Activated CD8-positive, alpha-beta T cell treated with anti-CD3 and anti-CD28 coated beads, Interleukin-2, amount 10 ng/mL, durations not matched to agents 7 days and 5 days (primary cell): ENCODE data around the gene TANC1. TPM values are rescaled to one million over a fixed set of nuclear protein-coding genes. Genes with fewer than 3 reads are reported as not detected.
"Not testable (repeated sequence)": the region's sequence is repeated elsewhere in the genome, so short reads cannot be mapped to it uniquely, and the experiment has no call there.

Source experiments
- ATAC-seq: fragments of 150-1000 bp; cut with Tn5 transposase; one replicate; pipeline ENCODE4 v1.10.0; 2021; ENCODE audit warnings: moderate library complexity
- CTCF ChIA-PET: fragments of 350-600 bp; sonication (Branson Sonifier 250); formaldehyde crosslinking; loops from one replicate; lab custom pipeline; 2021; ENCODE audit warnings: antibody characterized with exemption; lab: Charles Lee
- POLR2A ChIA-PET: fragments of 350-600 bp; sonication (Branson Sonifier 250); formaldehyde crosslinking; loops from one replicate; lab custom pipeline; 2021; ENCODE audit warnings: antibody characterized with exemption; lab: Charles Lee
- DNase-seq: peaks from one replicate; pipeline ENCODE4 v3.0.0-alpha.2; 2020
- H3K27ac Mint-ChIP-seq: one replicate; pipeline ENCODE4 v1.8.0; 2021; ENCODE audit warnings: mild to moderate bottlenecking, mixed read lengths
- H3K27me3 Mint-ChIP-seq: one replicate; pipeline ENCODE4 v1.8.0; 2021; ENCODE audit warnings: low read depth, mixed read lengths
- H3K36me3 Mint-ChIP-seq: one replicate; pipeline ENCODE4 v1.8.0; 2021; ENCODE audit warnings: low read depth, mixed read lengths
- H3K4me1 Mint-ChIP-seq: one replicate; pipeline ENCODE4 v1.8.0; 2021; ENCODE audit warnings: low read depth, mixed read lengths
- H3K4me3 Mint-ChIP-seq: one replicate; pipeline ENCODE4 v1.8.0; 2021; ENCODE audit warnings: mild to moderate bottlenecking, mixed read lengths
- H3K9me3 Mint-ChIP-seq: one replicate; pipeline ENCODE4 v1.8.0; 2022; ENCODE audit warnings: mixed read lengths; ENCODE audit not compliant: insufficient read depth
- total RNA-seq, 2 experiments: library from RNA; stranded (reverse); gene quantifications; one replicate each; pipeline ENCODE4 v1.2.3, GENCODE V29; 2021

The TANC1 gene
- total RNA-seq, 2 experiments from 2014 or later: 0.37 to 0.55 TPM

DNA sequence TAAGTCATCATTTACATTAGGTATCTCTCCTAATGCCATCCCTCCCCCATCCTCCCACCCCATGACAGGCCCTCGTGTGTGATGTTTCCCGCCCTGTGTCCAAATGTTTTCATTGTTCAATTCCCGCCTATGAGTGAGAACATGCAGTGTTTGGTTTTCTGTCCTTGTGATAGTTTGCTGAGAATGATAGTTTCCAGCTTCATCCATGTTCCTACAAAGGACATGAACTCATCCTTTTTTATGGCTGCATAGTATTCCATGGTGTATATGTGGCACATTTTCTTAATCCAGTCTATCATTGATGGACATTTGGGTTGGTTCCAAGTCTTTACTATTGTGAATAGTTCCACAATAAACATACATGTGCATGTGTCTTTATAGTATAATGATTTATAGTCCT lies 68.0 kb downstream of the TANC1 start:
- CTCF ChIA-PET: interaction anchor here (2.1 kb wide), 1 partner anchor 83 kb away, joined by 16 read pairs; no protein-coding TSS in a partner anchor
- H3K27me3 Mint-ChIP-seq, POLR2A ChIA-PET: not testable (repeated sequence)

DNA sequence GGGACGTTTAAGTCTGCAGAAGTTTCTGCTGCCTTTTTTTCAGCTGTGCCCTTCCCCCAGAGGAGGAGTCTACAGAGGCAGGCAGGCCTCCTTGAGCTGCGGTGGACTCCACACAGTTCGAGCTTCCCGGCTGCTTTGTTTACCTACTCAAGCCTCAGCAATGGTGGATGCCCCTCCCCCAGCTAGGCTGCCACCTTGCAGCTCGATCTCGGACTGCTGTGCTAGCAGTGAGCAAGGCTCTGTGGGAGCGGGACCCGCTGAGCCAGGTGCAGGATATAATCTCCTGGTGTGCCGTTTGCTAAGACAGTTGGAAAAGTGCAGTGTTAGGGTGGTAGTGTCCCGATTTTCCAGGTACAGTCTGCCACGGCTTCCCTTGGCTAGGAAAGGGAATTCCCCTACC lies 72.9 kb downstream of the TANC1 start:
- H3K4me1 Mint-ChIP-seq, ATAC-seq, H3K27ac Mint-ChIP-seq, H3K9me3 Mint-ChIP-seq, H3K4me3 Mint-ChIP-seq, CTCF ChIA-PET, POLR2A ChIA-PET, DNase-seq, H3K36me3 Mint-ChIP-seq, H3K27me3 Mint-ChIP-seq: not testable (repeated sequence)

More for the DNA sequence above, 68.0 kb downstream of the TANC1 start:
- not testable (repeated sequence) for H3K27ac Mint-ChIP-seq, H3K36me3 Mint-ChIP-seq, H3K9me3 Mint-ChIP-seq, ATAC-seq, H3K4me1 Mint-ChIP-seq, H3K4me3 Mint-ChIP-seq, DNase-seq

DNA sequence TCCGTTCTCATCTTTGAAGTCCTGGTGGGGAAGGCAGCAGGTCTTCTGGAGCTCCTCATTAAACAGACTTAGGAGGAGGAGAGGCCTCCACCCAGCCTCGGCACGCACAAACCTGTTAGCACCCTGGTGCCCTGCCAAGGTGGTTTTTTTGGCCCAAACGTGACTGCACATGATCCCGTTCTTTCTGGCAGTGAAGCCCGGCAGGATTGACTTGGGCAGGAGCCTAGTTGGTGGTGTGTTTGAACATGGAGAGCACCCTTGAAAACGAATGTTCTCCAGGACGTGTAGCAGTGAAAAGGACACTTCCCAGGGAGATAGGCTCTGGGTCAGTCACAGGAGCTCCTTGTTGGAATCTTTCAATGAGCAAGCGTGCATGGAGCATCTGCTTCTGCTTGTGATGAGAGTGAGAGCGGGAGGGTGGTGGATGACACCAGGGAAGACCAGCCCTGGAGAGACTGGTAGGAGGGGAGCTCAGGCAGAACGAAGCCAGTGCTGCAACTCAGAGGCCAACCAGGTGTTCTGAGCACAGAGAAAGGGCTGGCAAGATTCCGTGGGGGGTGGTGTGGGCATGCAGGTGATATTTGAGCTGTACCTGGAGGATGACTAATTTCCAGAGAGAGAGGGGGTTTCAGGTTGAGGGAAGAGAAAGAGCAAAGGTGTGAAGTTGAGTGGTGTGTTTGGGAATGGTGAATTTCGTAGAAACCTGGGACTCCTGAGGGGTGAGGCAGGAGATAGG lies 73.8 kb downstream of the TANC1 start:
- no peaks in the 10 kb centered on the region for H3K4me1 Mint-ChIP-seq
- no peak for ATAC-seq
- no peak overlapping the region for H3K4me3 Mint-ChIP-seq
- no peaks in the 10 kb centered on the region for H3K36me3 Mint-ChIP-seq
- peaks cover 9% of the 10 kb centered on the region for H3K27me3 Mint-ChIP-seq
- no peak for DNase-seq
- POLR2A ChIA-PET: no interaction called here
- H3K9me3 Mint-ChIP-seq: no peaks in the 10 kb centered on the region
- CTCF ChIA-PET: no interaction called here
- no peak overlapping the region for H3K27ac Mint-ChIP-seq

DNA sequence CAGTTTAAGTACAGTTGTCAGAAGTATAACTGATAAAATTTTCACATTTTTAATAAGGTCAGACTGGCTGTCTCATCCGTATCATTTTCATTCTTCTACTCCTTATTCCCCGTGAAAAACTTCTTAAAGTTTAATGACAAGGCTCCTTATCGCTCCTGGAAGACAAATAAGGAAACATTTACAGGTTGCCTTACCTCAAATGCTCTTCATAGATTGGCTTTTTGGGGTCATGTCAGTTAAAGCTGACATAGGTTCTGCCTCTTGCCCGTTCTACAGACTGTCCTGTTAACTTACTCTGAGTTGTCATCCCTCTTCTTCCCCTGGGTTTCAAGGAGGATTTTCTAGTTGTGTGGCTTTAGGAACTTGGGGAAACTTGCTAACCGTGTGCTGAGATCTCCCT lies 75.3 kb downstream of the TANC1 start:
- no peak for ATAC-seq
- H3K4me3 Mint-ChIP-seq: no peak overlapping the region
- peaks cover 6% of the 10 kb centered on the region for H3K27me3 Mint-ChIP-seq
- POLR2A ChIA-PET: no interaction called here
- CTCF ChIA-PET: no interaction called here
- H3K9me3 Mint-ChIP-seq: no peaks in the 10 kb centered on the region
- no peak for DNase-seq
- no peak overlapping the region for H3K27ac Mint-ChIP-seq
- H3K4me1 Mint-ChIP-seq: no peaks in the 10 kb centered on the region
- no peaks in the 10 kb centered on the region for H3K36me3 Mint-ChIP-seq

DNA sequence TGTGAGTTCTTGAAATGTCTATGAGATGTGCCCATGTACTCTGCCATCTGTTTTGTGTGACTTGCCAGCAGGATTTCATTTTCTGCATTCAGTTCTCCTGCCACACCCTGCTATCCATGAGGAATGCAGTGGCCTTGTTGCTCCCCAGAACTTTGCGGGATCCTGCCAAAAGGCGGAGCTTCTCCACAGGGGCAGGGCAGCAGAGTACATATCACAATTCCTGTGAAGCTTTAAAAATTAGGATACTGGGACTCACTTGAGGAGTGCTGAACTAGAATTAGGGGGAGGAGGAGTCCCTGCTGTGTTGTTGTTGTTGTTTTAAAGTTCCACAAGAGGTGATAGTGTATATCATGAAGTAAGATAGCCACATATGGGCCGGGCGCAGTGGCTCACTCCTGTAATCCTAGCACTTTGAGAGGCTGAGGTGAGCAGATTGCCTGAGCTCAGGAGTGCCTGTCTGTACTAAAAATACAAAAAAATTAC lies 76.4 kb downstream of the TANC1 start:
- Mint-ChIP-seq H3K4me3 (no peak overlapping the region), H3K9me3 (no peaks in the 10 kb centered on the region), H3K36me3 (no peaks in the 10 kb centered on the region), H3K27me3 (peaks cover 3% of the 10 kb centered on the region), H3K4me1 (no peaks in the 10 kb centered on the region), H3K27ac (no peak overlapping the region)
- ChIA-PET CTCF (no interaction called here), POLR2A (no interaction called here)
- ATAC-seq (no peak), DNase-seq (no peak)

DNA sequence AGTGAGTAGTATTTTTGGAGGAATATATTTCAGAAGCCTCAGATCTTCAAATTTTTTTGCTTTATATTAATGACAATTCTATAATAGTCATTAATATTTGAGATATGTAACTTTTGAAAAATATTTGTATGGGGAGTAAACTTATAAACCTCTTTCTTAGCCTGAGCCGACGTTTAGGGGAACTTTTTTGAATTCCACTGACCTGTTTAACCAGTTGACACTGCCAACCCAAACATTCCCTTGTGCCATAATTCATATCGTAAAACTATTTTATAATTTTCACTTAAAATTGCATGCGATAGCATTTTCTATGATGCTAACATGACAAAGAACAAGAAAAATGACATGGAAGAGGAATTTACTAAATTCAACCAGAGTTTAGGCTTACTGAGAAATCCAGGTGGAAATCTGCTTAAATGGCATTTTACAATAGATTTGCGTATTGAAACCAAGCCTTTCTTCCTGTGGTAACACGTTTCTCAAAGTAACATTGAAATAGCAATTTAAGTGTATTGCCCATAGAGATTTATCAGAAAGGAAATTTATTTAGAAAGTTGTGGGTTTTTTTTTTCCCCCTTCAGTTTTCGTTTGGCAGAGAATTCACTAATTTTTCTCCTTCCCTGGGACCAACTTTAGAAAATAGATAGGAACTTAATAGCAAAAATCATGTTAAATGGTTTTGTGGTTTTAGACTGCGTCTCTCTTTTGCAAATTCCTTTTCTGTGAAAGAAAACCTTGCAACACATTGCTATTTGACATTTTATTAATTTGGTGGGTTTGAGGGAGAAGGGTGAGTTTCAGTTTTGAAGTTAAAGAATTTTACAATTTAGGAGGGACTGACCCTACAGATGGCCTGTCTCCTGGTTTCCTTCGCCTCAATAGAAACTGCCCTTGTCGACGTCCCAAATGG lies 77.4 kb downstream of the TANC1 start:
- ChIA-PET CTCF (no interaction called here), POLR2A (no interaction called here)
- peaks cover 3% of the 10 kb centered on the region for H3K27me3 Mint-ChIP-seq
- no peaks in the 10 kb centered on the region for H3K36me3 Mint-ChIP-seq
- H3K4me3 Mint-ChIP-seq: no peak overlapping the region
- no peaks in the 10 kb centered on the region for H3K9me3 Mint-ChIP-seq
- H3K4me1 Mint-ChIP-seq: no peaks in the 10 kb centered on the region
- DNase-seq: no peak
- no peak overlapping the region for H3K27ac Mint-ChIP-seq
- no peak for ATAC-seq

DNA sequence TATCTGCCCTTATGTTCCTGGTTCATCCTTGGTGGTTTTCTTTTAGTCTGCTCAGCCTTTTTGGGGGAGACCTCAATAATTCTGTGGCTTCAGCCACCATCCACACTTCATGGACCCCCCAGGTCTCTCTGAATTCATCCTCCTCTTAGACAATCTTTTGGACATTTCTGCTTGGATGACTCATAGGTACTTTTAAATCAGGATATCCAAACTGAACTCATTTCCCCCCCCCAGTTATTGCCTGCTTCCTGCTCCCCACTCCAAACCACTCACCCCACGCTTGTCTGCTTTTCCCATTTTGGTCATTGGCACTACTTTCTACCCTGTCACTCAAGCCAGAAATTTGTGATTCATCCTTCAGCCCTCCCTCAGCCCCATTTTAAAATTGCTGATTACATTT lies 78.5 kb downstream of the TANC1 start:
- Mint-ChIP-seq H3K9me3 (no peaks in the 10 kb centered on the region), H3K4me3 (no peak overlapping the region), H3K36me3 (no peaks in the 10 kb centered on the region), H3K27ac (no peak overlapping the region), H3K27me3 (peaks cover 3% of the 10 kb centered on the region), H3K4me1 (no peaks in the 10 kb centered on the region)
- POLR2A ChIA-PET: no interaction called here
- no peak for ATAC-seq
- no peak for DNase-seq
- CTCF ChIA-PET: no interaction called here

DNA sequence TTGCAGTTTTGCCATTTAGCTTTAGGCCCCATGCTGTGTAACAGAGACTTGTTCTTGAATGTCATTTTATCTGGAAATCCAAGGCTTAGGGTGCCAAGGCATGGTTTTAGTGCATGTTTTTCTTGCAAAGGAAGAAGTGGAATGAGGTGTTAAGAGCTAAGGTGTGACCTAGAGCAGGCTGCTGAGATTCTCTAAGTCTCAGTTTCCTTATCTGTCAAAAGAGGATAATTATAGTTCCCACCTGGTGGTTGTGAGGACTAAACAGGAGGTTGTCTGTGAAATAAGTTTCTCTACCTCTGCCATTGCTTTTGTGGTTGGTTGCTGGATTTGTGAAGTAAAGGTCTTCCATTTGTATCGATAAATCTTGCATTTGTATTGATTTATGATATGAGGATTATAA lies 82.0 kb downstream of the TANC1 start:
- ATAC-seq (no peak), DNase-seq (no peak)
- Mint-ChIP-seq H3K9me3 (no peaks in the 10 kb centered on the region), H3K36me3 (no peaks in the 10 kb centered on the region), H3K27me3 (no peaks in the 10 kb centered on the region), H3K4me3 (no peak overlapping the region), H3K4me1 (no peaks in the 10 kb centered on the region), H3K27ac (no peak overlapping the region)
- ChIA-PET POLR2A (no interaction called here), CTCF (no interaction called here)

DNA sequence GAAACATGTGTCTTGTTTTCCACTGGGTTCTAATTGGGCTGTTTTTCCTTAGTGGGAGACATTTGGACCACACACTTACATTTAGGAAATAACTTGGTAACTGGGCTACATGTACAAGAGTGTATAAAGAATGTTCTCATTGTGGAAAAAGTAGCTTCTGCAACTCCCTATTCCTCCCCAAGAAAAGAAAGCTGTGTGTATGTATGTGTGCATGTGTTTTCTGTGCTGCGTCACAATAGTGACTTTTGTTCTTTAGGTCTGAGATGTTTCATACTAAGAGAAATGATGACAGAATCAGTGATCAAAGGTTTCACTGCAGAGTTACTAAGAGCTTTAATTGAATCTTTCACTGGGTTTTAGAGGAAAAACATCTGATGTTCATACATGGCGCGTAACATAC lies 82.7 kb downstream of the TANC1 start:
- no peaks in the 10 kb centered on the region for H3K27me3 Mint-ChIP-seq
- DNase-seq: no peak
- H3K36me3 Mint-ChIP-seq: no peaks in the 10 kb centered on the region
- H3K4me1 Mint-ChIP-seq: no peaks in the 10 kb centered on the region
- ChIA-PET CTCF (no interaction called here), POLR2A (interaction anchor here (0.6 kb wide), 1 partner anchor 87 kb away, joined by 3 read pairs; no protein-coding TSS in a partner anchor)
- no peak overlapping the region for H3K27ac Mint-ChIP-seq
- no peak for ATAC-seq
- no peaks in the 10 kb centered on the region for H3K9me3 Mint-ChIP-seq
- no peak overlapping the region for H3K4me3 Mint-ChIP-seq

DNA sequence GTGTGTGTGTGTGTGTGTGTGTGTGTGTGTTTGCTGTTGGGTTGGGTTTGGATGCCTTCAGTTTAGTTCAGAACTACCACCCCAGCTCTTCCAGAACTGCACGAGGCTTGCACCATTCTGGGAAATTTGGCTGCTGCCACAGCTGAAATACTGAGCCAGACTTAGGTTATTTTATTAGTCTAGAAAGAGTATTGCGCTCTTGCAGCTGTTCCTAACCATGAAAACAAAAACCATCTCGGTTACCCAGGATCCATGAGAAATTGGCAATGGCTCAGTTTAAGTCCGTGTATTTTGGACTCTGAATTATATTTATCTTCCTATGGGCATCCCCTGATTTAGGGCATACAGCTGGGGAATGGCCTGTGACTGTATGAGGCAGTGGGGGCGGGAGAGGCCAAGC lies 83.2 kb downstream of the TANC1 start:
- DNase-seq (no peak), ATAC-seq (no peak)
- Mint-ChIP-seq H3K4me1 (no peaks in the 10 kb centered on the region), H3K36me3 (no peaks in the 10 kb centered on the region), H3K27me3 (no peaks in the 10 kb centered on the region), H3K9me3 (no peaks in the 10 kb centered on the region), H3K27ac (no peak overlapping the region), H3K4me3 (no peak overlapping the region)
- POLR2A ChIA-PET: interaction anchor here (0.6 kb wide), 1 partner anchor 86 kb away, joined by 3 read pairs; no protein-coding TSS in a partner anchor
- CTCF ChIA-PET: no interaction called here

DNA sequence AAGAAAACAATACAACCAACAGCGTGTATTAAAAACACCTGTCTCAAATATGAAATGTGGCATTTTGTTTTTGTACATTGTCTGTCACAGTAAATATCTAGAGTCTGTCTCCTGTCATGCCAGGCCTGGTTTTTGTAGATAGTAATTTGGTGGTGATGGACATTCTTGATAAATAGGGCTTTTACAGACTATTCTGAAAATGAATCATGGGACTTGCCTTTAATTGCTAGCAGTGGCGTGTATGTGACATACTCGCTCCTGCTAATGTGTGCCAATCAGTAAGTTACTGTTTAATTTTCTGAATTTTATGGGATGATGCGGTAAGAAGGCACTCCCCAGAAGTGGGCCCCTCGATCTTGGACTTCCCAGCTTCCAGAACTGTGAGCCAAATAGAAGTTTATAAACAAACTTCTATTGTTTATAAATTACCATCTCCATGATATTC lies 83.7 kb downstream of the TANC1 start:
- Mint-ChIP-seq H3K27me3 (no peaks in the 10 kb centered on the region), H3K36me3 (no peaks in the 10 kb centered on the region), H3K4me1 (no peaks in the 10 kb centered on the region), H3K9me3 (no peaks in the 10 kb centered on the region), H3K4me3 (no peak overlapping the region), H3K27ac (no peak overlapping the region)
- ATAC-seq (no peak), DNase-seq (no peak)
- ChIA-PET CTCF (no interaction called here), POLR2A (no interaction called here)
